HG03159 (cell line): ENCODE data around the gene RELT.

Source experiments
- ATAC-seq: cut with Tn5 transposase; IDR thresholded peaks from one replicate; pipeline ENCODE4 v1.9.1; 2021; ENCODE audit warnings: mild to moderate bottlenecking, moderate library complexity; ENCODE audit not compliant: unreplicated experiment

The RELT gene

DNA sequence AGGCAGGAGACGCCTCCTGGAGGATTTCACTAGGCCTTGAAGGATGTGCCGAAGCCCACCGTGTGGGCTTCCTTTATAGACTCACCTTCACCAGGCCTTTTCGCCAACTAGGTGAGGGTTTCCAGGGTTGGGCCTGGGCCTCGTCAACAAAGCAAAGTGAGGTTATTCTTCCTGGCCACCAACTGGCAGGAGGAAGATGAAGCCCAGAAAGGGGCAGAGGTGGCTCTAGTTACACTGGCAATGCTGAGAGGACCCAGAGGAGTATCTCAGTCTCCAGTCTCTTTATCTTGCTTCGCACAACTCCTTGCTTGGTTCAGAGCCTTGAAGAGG lies 404 bp upstream of the RELT start:
- ATAC-seq: no peak

DNA sequence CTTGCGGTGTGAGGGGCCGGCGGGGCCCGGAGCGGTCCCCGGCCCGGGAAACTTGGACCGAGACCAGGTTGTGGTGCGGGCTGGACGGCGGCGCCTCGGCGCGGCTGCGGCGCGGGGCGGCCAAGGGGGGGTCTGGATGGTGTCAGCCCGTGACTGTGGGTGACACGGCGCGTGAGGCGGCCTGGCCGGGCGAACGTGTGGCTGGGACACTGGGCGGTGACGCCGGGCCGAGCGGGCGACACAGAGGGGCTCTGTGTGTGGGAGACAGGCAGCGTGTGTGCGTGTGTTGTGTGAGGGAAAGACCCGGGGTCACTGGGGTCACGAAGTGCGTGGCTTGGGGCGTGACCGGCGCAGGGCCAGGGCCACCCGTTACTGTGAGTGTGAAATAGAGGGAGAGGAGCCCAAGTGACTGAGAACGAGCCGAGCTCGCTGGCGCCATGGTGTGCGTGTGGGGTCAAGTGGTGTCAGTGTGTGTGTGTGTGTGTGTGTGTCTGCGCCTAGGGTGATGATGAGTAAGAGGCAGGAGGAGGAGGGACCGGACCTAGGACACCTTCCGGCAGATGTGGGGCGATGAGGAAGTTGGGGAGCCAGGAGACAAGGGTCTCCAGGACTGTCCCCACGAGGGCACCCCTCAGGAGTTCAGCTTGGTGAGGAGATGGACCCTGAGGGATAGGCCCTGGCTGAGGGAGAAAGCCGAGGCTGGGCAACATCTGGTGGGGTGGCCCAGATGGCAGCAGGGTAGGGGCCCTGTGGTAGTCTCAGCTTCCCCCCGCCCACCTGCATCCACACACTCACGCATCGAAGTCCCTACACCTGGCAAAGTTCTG lies 817 bp downstream of the RELT start:
- peak; percentile 20 for ATAC-seq

DNA sequence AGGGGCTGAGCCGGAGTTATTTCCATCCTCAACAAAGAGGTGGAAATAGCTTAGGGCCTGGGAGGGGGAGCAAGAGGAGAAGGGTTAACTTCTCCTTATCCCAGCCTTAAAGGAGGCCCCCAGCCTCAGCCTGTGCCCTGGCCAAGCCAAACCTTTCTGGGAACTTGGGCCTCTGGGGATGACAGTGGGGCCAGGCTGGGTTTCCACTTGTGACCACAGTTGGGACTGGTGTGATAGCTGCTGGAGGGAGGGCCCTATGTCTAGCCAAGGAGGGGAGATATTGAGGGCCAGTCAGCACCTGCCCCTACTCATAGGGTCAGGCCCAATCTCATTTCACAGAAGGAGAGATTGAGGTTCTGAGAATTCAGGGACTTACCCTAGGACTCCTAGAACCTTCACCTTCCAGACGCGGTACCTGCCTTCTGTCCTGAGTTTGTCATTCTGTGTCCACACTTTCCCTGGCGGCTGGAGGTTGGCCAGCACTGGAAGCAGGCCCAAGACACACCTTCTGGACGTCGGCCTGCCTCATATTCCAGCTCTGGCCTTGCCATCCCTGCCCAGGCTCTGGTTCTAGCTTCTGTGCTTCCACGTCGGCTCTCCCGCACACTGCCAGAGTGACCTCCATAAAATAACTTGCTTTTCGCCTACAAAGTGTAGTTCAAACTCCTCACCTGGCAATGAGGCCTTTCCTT lies 3.1 kb downstream of the RELT start:
- ATAC-seq: no peak

DNA sequence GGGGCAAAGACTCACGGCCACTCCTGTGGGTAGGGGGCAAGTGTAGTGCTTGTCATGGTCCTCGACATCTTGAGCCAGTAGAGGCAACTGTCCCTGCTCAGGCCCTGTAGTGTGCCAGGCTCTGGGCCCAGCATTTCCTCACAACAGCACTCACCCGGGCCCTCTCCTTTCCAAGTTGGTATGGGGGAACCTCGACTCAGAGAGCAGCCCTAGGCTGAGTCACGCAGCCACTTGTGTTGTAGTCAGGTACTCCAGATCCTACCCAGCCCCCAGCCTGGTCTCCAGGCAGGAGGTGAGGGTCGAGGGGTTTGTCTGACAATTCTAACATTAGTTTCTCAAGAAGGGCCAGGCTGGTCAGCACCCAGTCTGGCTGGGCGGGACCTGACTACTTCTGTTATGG lies 4.1 kb downstream of the RELT start:
- ATAC-seq: no peak

DNA sequence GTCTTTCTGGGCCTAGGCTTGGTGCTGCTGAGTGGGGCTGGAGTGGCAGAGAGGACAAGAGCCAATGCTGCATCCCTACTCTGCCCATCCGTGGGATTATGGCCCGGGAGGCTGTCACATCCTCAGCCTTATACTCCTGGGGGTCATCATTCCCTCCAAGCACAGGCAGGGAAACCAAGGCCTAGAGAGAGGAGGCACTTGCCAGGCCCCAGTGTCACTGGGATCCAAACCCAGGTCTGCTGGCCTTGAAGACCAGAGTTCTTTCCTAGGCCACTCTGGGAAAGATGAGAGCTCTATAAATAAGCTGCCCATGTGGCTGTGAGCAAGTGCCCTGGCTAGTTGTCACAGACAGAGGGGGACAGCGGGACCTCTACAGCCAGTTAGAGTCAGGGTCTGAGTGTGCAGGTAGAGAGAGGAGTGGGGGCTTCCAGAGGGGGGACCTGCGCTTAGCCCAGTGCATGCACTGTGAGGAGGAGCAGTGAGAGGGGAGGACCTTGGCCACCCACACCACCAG lies 4.8 kb downstream of the RELT start:
- no peak for ATAC-seq

DNA sequence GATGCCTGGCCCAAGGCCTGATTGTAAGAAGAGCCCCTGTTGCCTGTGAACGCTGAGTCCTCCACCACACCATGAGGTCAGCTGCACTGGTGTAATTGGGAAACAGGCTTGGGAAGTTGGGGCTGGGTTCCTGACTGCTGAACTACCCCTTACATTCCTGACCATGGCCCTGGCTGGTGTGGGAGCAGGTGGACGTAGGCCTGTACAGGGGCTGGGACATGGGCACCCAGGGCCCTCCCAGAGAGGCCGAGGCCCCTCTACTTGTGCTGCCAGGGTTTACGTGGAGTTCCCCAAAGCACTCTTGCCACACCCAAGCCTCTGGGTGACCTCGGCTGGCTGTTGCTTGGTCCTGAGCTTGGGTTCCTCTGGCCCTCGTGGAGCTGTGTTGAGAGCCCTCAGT lies 5.4 kb downstream of the RELT start:
- ATAC-seq: no peak

DNA sequence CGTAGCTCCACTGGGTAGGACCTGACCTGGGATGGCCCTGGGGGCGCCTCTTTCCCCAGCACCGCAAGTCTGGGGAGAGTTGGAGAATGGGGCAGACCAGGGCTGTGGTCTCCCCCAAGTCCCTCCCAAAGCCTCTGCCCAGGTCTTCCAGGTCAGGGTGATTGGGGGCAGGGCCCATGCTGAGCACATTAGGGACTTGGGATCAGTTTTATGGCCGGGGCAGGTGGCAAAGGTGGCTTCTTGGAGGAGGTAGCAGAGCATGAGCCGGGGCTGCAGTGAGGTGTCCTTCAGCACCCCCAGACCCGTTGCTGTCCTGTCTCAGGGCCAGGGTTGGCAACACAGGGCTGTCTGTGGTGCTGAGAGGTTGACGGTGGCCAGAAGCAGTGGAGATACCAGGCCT lies 6.0 kb downstream of the RELT start:
- ATAC-seq: no peak

DNA sequence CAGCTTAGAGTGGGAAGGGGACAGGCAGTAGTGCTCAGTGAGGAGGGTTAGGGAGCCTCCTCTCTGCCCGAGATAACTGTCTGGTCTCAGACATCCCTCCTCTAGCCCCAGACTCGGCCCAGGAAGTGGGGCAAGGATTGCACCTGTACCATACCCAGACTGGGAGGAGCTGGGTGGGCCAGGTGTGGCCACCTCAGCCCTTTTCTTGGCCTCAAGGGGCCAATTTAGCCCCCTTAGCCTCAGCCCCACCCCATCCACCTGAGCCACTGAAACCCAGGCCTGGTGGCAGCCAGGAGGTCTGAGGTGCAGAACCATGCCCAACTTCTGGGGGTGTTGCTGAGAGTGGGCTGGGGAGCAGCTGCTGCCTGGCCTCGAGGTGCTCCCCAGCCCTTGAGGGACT lies 6.5 kb downstream of the RELT start:
- no peak for ATAC-seq

DNA sequence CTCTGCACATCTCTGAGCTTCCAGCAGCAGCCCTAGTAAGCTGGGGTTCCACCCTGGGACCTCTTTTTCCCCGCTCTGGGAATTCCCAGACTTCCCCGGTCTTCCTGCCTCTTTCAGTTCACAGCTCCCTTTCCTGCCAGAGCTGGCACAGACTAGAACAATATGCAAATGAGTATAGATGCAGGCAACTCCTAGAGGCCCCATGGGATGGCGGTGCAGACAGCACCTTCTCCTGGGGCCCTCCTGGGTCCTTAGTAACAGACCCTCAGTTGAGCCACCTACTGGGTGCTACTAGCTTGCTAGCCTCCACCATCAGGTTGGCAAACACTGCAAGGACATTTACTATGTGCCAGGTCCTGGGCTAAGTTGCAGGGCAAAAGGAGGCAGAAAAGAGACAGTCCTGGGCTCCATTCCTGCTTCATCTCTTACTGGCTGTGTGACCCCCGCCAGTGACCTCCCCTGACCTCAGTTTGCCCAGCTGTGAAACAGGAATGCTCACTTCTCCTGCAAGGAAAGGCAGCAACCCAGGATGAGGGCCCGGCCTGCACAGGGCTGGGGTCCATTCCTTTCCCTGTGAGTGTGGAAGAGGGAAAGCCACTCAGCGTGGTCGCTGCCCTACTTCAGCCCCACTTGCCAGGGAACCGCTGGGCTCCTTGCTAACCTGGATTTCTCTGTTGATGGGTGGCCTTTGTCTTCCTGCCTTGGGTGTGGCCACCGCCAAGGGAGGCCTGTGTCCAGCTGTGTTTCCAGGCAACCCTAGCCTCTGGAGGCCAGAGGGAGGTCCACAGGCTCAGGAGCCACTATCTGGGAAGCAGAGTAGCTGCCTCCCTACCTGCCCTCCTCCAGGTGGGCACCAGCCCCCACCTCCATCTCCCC lies 7.3 kb downstream of the RELT start:
- ATAC-seq: no peak

DNA sequence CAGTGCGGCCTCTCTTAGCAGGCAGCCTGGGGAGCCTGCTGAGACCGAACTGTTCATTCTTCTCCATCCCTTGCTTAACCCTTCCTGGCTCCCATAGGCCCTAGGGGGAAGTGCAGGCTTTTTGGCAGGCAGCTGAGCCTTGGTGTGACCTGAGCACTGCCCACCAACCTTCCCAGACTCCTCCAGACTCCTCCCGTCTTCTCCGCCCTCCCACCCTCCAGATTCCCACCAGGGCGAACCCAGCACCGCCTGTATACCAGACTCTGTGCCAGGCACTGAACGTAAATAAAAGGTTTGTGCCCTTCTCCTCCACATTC lies 7.9 kb downstream of the RELT start:
- no peak for ATAC-seq

DNA sequence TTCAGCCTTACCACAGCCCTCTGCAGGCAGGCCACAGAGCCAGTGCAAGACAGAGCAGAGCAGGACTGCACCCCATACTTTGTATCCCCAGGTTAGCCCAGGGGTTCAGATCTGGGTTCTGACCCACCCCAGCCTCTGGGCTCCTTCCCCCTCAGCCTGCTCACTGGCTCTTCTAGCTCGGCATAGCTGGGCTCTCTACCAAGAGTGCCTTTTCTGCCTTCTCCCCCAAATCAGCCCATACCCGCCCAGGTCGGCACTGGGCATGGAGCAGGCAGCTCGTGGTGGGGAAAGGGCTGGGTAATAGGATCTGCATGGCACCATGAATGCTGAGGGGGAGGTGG lies 8.3 kb downstream of the RELT start:
- no peak for ATAC-seq

DNA sequence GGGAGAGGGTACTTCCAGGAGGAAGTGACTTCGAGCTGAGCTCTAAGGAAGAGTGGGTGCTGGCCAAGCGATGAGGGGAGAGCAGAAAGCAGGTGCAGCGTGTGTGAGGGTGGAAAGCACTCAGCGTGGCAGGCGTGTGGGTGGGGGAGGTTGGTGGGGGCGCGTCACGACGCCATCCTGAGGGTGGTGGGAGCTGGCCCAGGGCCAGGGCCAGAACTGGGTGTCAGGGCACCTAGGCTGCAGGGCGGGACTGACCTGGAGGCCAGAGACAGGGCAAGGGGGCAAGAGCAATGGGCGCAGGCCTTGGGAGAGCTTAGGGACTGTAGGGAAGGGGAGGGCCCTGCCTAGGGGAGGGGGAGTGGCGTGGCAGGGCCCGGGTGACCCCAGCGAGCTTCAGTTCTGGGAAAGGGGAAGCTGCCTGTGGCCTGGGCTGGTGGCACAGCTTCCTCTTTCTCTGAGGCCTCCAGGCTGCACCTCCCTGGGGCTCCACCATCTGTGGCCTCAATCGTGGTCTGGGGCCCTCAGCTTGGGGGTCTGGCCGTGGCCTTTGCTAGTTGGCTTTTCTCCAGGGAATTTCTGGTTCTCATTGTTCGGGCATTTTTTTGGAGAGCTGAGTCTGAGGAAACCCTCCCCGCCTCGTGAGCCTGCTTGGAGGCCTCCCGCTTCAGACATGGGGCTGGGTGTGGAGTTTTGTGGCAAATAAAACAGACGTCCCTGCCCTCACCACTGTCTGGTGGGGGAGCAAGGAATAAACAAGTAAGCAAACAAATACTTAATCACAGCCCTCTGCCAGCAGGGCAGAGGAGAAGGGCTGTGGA lies 8.9 kb downstream of the RELT start:
- peak; percentile 47 for ATAC-seq

DNA sequence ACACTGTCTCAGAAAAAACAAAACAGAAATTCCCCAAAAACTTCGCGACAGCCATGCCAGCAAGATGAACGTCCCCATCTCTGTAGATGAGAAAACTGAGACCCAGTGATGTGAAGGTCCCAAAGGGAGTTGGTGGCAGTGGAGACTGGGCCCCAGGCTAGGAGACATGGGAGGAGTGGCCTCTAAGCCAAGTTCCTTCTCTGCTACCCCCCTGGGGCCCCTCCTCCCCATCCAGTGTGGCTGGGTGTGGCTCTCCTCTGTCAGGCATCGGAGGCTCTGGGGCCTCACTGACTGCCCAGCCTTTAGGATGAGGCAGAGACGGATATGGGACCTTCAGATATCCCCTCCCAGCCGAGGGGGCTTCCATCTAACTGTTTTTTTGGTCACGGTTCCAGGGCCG lies 9.8 kb downstream of the RELT start:
- no peak for ATAC-seq

DNA sequence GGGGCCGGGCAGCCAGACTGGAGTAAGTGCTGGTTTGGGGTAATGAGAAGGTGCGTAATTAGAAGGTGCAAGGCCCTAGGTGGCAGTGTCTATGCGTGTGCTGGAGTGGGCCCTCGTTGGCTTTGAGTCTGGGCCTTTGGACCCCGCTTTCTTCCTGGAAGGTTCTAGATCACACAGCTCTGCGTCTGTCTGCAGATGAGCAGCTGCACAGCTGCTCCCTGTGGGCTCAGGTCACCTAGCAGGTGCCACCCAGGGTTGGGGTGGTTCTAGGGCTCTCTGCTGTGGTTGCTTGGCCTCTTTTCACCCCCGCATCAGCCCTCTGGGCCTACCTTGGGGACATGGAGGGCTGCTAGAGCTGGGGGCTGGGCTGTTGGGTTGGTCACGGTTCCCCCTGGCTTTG lies 10.3 kb downstream of the RELT start:
- ATAC-seq: no peak

DNA sequence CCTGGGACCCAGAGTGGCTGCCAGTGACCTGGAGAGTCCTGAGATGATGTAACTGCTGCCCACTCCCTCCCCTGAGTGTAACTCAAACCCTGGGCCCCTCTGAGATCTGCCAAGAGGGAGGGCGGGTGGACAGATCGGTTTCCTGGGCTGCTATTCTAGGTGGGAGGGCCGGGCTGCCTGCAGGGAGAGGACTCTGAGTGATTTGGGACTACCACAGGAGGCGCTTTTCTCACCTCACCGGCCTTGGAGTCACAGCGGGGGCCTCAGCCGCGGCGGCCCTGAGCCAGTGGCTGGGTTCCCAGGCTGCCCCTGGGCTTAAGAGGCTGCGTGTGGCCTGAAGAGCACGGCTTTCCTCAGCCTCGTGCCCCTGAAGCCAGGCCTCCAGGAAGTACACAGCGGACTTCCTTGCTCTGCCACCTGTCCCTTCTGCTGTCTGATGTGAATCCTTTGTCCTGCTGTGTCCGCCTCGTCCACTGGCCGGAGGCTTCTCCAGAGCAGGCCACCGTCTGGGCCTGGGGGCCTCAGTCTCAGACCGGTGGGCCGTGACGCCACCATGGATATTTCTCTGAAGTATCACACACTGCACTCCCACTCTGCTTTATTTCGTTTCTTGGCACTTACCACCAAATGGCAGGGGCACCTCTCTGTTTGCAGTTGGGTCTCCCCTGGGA lies 11.5 kb downstream of the RELT start:
- no peak for ATAC-seq

DNA sequence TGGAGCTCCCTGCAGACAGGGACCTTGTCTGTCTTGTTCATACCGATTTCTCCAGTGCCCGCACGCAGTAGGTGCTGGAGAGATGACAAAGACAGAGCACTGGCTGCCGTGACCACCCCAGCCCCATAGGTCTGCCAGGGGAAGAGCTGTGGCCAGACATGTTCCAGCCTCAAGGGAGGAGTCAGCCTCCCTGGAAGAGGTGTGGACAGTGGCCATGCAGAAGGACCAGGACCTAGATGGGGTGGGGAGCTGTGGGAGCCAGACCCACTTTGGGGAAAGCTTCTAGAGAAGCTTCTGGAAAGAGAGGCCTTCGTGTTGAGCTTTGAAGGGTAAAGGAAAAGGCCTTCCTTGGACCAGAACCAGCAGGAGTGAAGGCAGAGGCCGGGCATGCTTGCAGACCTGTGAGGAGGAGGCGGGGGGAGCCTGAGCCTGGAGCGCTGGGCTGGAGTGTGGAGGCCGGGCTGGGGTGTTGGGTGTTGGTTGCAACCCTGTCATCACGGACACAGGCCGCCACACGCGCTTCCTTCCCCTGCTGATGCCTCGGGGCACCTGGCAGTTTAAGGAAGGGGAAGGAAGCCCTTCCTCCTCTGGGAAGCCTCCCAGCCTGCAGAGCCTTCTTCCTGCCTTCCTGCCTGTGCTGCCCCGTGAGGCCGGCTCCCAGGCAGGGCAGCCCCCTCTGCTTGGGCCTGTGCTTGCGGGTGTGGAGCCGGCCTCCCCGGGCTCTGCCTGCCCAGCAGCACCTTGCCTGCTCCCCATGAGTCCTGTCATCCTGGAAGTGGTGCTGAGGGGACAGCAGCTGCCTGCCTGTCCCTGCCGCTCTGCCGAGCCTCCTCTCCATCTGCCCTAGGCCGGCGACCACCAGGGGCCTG lies 12.3 kb downstream of the RELT start:
- ATAC-seq: no peak

DNA sequence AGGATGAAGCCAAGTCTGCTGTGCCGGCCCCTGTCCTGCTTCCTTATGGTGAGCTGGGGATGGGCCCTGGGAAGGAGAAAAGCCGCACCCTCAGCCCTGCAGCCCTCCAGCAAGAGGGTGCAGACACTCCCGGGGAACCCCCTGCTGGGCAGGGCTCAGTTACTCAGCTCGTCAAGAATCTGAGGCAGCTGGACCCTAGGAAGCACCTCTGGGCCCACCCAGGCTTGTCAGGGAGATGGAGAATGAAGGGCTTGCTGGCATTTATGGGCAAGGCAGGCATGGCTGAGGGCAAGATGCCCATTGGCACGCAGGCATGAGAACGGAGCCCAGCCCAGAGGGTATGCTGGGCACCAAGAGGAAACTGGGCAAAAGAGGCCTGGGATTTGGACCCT lies 12.9 kb downstream of the RELT start:
- no peak for ATAC-seq

DNA sequence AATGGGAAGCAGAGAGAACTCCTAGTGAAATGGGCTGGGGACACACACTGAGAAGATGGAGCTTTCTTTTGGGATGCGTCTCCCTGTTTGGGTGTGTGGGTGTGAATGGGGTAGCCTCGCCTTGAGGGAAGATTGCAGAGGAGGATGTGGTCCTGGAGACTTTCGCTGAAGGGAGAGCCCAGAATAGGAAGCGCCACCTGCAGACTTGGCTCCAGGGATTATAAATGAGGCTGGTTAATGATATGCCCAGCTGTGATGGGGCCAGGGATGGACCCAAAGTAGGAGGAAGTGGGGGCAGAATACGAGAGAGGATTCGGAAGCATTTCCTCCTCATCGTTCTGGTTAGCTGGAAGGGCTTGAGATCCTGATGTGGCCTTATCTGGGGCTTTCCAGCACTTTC lies 13.7 kb downstream of the RELT start:
- ATAC-seq: no peak
